HEK293 (cell line): ENCODE data around the gene C4orf36.

Experiments
- REPIN1 ChIP-seq: fragments of 450-650 bp; formaldehyde crosslinking; IDR thresholded peaks from 2 replicates; pipeline ENCODE4 v1.5.1; 2017; ENCODE audit warnings: missing biosample characterization, missing genetic modification characterization, low read depth
- ZIC2 ChIP-seq: fragments of 450-650 bp; formaldehyde crosslinking; IDR thresholded peaks from 2 replicates; pipeline ENCODE4 v1.5.1; 2016; ENCODE audit warnings: missing biosample characterization, missing genetic modification characterization
- ZNF24 ChIP-seq: fragments of 450-650 bp; formaldehyde crosslinking; IDR thresholded peaks from 2 replicates; pipeline ENCODE4 v1.5.1; 2016; ENCODE audit warnings: missing biosample characterization, missing genetic modification characterization
- ZNF26 ChIP-seq: fragments of 450-650 bp; formaldehyde crosslinking; IDR thresholded peaks from 2 replicates; pipeline ENCODE4 v1.5.1; 2016; ENCODE audit warnings: missing biosample characterization, missing genetic modification characterization
- ZNF549 ChIP-seq: fragments of 450-650 bp; IDR thresholded peaks from 2 replicates; pipeline ENCODE4 v1.5.1; 2018; ENCODE audit warnings: missing biosample characterization, missing genetic modification characterization, mild to moderate bottlenecking, inconsistent platforms, moderate library complexity
- TF ChIP-seq, protein P1 (sequence below): fragments of 450-650 bp; formaldehyde crosslinking; IDR thresholded peaks from 2 replicates; pipeline ENCODE4 v1.5.1; 2016; ENCODE audit warnings: missing biosample characterization, missing genetic modification characterization
- TF ChIP-seq, protein P2 (sequence below): fragments of 450-650 bp; formaldehyde crosslinking; IDR thresholded peaks from 2 replicates; pipeline ENCODE4 v1.5.1; 2017; ENCODE audit warnings: missing biosample characterization, missing genetic modification characterization
- TF ChIP-seq, protein P3 (sequence below): fragments of 450-650 bp; formaldehyde crosslinking; conservative IDR thresholded peaks from 2 replicates; pipeline ENCODE4 v1.5.1; 2016; ENCODE audit warnings: low read depth, missing biosample characterization, missing genetic modification characterization

DNA sequence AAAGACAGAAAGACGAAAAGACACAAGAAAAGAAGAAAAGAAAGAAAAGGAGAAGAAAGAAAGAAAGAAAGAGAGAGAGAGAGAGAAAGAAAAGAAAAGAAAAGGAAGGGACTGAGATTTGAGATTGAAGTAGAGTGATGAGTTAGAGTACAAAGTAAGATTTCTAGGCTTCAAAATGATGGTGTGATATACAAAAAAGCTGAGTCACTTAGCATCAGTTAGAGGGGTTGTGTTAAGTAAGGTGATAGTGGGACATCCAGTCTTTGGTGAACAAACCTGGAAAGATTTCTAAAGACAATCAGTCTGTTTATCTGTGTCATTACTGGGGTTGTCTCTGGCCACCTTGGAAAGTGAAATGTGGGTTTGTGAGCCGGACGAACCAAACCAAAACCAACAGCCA, 56.5 kb downstream of the C4orf36 start:
- TF ChIP-seq ZNF24 (tag by site-specific recombination) (no peak), ZIC2 (tag by site-specific recombination) (no peak), ZNF549 (no peak), REPIN1 (tag by site-specific recombination) (no peak), ZNF26 (tag by site-specific recombination) (no peak)
- TF ChIP-seq, protein P1, sequence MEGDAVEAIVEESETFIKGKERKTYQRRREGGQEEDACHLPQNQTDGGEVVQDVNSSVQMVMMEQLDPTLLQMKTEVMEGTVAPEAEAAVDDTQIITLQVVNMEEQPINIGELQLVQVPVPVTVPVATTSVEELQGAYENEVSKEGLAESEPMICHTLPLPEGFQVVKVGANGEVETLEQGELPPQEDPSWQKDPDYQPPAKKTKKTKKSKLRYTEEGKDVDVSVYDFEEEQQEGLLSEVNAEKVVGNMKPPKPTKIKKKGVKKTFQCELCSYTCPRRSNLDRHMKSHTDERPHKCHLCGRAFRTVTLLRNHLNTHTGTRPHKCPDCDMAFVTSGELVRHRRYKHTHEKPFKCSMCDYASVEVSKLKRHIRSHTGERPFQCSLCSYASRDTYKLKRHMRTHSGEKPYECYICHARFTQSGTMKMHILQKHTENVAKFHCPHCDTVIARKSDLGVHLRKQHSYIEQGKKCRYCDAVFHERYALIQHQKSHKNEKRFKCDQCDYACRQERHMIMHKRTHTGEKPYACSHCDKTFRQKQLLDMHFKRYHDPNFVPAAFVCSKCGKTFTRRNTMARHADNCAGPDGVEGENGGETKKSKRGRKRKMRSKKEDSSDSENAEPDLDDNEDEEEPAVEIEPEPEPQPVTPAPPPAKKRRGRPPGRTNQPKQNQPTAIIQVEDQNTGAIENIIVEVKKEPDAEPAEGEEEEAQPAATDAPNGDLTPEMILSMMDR = no peak
- TF ChIP-seq, protein P2, sequence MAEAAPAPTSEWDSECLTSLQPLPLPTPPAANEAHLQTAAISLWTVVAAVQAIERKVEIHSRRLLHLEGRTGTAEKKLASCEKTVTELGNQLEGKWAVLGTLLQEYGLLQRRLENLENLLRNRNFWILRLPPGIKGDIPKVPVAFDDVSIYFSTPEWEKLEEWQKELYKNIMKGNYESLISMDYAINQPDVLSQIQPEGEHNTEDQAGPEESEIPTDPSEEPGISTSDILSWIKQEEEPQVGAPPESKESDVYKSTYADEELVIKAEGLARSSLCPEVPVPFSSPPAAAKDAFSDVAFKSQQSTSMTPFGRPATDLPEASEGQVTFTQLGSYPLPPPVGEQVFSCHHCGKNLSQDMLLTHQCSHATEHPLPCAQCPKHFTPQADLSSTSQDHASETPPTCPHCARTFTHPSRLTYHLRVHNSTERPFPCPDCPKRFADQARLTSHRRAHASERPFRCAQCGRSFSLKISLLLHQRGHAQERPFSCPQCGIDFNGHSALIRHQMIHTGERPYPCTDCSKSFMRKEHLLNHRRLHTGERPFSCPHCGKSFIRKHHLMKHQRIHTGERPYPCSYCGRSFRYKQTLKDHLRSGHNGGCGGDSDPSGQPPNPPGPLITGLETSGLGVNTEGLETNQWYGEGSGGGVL (tag by site-specific recombination) = no peak
- TF ChIP-seq, protein P3, sequence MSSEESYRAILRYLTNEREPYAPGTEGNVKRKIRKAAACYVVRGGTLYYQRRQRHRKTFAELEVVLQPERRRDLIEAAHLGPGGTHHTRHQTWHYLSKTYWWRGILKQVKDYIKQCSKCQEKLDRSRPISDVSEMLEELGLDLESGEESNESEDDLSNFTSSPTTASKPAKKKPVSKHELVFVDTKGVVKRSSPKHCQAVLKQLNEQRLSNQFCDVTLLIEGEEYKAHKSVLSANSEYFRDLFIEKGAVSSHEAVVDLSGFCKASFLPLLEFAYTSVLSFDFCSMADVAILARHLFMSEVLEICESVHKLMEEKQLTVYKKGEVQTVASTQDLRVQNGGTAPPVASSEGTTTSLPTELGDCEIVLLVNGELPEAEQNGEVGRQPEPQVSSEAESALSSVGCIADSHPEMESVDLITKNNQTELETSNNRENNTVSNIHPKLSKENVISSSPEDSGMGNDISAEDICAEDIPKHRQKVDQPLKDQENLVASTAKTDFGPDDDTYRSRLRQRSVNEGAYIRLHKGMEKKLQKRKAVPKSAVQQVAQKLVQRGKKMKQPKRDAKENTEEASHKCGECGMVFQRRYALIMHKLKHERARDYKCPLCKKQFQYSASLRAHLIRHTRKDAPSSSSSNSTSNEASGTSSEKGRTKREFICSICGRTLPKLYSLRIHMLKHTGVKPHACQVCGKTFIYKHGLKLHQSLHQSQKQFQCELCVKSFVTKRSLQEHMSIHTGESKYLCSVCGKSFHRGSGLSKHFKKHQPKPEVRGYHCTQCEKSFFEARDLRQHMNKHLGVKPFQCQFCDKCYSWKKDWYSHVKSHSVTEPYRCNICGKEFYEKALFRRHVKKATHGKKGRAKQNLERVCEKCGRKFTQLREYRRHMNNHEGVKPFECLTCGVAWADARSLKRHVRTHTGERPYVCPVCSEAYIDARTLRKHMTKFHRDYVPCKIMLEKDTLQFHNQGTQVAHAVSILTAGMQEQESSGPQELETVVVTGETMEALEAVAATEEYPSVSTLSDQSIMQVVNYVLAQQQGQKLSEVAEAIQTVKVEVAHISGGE (tag by site-specific recombination) = no peak
